ENCODE results near the gene TMEM238L.

TMEM238L gene

DNA sequence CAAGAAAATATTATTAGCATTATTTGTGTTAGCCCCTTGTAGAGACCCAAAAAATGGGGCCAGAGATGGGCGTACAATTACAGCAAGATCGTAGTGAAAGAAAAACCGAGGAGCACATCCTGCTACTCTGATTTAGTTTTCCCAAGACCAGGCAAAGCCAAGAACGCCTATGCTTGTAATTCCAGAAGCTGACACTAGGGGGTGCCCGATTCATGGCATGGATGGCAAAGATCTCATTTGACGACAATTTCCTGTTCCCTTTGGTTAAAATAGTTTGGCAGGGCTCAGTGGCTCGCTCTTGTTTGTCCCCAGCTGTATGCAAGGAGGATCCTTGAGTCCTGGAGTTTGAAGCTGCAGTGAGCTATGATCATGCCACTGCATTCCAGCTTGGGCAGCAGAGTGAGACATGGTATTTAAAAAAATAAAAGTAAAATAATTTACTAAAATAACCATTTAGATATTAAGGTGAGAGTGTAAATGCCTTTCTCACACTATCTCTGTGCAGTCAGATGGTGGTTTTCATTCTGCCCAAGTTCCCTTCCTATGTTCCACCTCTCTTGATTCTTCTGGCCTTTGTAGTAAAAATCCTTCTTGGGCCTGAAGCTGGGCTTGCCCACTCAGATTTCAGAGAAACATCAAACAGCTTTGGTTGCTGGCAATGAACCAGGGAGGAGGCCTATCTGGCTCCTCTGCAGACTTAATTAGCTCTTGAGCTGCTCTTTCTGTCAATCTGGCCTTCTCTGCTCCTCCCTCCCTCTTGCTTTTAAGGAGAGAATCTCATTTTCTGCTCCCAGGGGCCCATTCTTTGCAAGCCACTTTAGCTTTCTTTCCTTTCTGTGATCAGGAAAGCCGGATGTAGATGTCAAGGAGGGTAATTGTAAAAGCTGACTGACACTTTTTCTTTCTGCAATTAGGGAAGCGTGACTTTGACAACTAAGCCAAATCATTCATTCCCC is 31.2 kb downstream of the TMEM238L start:
- peak; percentile 43 for DNase-seq

- DNase-seq = no peak
Measured at GRCh38 chr17:10771148-10771547, 32.8 kb downstream of the TMEM238L start.

DNA sequence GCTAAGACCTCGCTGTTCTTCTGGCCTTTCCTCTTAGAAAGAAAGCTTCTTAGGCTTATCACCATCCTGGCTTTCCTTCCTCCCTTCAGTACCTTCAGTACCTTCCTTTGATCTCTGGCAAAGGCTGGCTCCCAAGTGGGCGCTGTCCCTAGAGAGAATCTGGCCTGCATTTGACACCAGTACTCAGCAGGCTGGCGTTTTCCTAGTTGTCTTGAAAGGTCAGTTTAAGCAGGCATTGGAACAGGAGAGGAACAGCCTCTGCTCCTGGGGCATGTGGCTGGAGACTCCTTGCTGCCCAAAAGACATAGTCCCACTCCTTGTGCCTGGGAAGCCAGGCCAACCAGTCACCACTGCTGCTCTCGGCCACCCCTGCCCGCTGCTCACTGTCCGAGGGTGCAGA is 34.1 kb downstream of the TMEM238L start:
- DNase-seq = no peak

GRCh38 chr17:10768750-10769251 is 35.1 kb downstream of the TMEM238L start:
- no peak for DNase-seq

GRCh38 chr17:10767232-10767631 is 36.7 kb downstream of the TMEM238L start:
- no peak for DNase-seq

DNA sequence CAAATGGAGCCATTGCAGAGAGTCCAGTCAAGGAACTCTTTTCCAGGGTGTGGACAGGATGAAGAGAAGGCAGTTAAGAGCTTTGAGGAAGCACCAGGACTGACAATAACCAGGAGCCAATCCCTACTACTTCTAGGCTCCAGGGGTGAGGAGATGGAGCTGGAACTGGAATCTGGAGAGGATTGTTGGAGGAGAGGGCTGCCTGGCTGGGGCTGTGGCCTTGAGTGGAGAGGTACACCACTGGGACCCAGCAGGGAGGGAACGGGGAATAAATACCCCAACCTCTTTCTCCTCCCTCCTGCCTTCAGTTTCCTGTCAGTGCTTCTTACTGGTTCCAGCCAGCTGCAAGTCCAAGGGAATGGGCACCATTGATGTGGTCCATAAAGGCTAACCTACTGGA is 41.9 kb downstream of the TMEM238L start:
- no peak for DNase-seq

DNA sequence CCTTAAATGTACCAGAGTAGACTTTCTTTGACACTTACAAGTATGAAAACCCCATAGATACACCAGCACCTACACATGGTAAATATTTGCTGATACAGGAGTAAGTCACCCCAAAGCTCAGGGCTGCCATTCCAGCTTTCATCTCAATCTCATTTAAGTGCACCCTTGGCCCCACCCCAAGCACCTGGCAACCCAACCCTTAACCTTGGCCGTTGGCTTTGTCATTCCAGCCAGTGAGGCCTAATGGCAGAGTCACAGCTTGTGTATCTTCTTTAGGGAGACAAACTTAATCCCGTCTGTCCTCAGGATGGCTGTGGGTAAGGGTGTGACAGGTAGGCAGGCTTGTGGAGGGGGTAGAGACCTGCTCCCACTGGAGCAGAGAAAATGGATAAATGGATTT is 42.6 kb downstream of the TMEM238L start:
- DNase-seq = no peak

DNA sequence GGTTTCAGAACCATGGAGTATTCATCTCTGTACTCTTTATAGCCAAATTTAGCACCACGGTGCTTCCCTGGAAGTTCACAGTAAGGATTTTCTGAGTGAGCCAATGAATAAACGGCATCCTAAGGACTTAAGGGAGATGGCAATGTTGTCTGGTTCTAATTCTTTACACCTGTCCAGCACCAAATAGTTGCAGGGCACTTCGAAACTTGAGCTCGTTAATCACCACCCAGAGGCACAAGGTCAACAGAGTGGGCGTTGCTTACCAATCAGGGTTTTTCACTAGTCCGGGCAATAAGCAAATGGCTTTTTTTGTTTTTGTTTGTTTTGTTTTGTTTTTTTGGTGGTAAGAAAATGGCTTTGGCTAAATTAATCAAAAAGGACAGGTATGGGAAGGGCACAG is 45.8 kb downstream of the TMEM238L start:
- no peak for DNase-seq

DNA sequence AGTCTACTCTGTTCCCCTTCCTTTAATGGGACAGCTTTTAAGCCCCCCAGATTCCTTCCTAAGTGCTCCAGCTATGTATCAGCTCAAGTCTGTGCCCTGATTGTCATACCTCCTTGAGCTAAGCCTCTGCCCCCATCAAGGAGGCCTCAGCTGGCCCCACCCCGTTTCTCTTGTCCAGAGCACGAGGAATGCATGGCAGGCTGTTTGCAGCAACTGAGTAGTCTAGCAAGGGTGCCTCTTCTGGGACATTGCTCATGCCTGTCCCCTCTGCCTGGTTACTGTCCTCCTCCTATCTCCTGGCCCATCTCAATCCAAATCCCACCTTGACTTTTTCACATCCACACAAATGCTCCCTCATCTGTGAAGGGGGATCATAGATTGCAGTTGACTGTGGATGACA is 46.3 kb downstream of the TMEM238L start:
- no peak for DNase-seq

GRCh38 chr17:10757067-10757466 is 46.8 kb downstream of the TMEM238L start:
- no peak for DNase-seq

- DNase-seq = no peak
Measured at GRCh38 chr17:10756619-10757018, 47.3 kb downstream of the TMEM238L start.

DNA sequence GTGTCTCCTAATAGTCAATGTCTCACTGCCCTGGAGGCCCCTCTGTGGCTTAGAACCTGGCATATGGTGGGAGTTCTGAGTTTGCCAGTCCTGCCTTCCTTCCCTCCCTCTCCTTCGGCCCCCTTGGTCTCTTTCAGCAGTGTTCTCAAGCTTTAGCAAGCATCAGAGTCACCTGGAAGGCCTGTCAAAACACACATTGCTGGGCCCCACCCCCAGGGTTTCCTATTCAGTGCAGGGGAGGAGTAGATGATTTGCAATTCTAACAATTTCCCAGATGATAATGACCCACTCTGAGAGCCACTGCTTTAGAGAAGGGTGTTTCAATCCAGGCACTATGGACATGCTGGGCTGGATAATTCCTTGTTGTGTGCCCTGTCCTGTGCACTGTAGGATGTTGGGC is 47.7 kb downstream of the TMEM238L start:
- DNase-seq = no peak

DNA sequence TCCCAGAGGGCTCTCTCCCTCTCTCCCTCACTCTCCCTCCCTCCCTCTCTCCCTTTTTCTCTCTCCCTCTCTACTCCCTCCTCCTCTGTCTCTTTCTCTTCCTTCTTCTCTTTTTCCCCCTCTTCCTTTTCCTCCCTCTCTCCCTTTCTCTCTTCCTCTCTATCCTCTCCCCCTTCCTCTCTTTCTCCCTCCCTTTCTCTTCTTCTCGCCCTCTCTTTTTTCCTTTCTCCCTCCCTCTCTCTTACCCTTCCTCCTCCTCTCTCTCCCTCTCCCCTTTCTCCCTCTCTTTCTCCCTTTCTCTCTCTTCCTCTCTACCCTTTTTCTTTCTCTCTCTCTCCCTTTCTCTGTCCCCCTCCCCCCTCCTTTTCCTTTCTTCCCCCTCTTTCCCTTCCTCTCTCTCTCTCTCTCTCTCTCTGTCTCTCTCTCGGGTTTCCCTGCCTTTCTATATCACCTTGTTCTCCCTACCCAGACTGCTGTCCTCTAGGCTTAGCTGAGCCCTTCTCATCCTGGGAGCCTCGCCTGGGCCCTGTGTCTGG is 48.2 kb downstream of the TMEM238L start:
- DNase-seq = no peak

GRCh38 chr17:10754861-10755591 is 48.9 kb downstream of the TMEM238L start:
- DNase-seq = no peak

GRCh38 chr17:10754109-10754508 is 49.8 kb downstream of the TMEM238L start:
- DNase-seq = peak; percentile 38

DNA sequence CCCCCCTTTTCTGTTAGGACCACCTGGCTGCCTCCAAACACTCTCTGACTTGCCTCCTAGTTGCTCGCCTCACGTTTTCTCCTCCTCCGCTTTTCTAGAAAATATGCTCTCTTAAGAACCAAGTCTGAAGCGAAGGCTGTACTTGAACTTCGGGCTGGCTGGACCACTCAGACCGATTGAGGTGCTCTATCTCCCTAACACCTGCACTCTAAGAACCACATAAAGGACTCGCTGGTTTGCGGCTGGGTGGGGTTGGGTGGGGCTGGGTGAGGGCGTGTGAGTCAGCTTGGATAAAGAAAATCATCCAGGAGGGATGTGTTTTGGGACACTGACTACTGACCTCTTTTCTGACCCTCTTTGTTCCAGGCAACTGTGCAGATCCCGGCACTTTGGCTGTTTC is 51.2 kb downstream of the TMEM238L start:
- DNase-seq = no peak

DNA sequence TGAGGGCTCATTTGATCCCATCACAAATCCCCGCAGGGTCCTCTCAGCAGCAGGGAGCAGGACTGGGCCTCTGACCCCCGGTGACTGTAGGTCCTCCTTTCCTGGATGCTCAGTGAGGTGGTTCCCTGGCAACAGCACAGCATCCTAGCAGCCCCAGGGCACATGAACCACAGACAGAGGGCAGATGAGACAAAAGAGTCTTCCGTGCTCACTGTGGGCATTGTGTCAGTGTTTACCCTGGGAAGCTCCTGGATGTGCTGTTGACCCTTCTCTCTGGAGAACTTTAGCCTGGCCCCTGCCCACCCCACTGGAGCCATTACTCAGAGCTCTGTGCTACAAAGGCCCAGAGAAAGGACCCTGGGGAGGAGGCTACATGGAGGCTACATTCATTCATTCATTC is 52.3 kb downstream of the TMEM238L start:
- no peak for DNase-seq

DNA sequence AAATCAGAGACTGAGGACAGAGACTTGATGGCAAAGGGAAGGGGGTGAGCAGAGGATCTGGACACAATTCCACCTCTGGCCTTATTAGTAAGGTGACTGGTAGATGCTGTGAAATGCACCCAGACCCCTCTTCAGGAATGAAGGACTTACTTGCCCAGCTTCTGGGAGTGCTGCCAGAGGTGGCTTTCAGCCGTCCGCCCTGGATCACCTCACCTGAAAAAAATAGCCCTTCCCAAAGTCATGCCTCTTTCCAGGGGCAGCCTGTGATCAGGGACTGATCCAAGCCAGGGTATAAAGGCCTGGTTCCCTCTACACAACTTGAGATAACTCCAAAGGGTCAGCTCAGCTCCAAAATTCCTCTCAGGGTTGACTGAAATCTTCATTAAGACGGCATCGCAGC is 53.7 kb downstream of the TMEM238L start:
- no peak for DNase-seq

GRCh38 chr17:10748531-10749181 is 55.2 kb downstream of the TMEM238L start:
- DNase-seq = no peak

GRCh38 chr17:10745231-10745630 is 58.7 kb downstream of the TMEM238L start:
- DNase-seq = no peak
